WTC11 (cell line): ENCODE data around the gene SNX9.

ENCODE experiments used
- CREB1 ChIP-seq: sonication (generic); formaldehyde crosslinking; IDR thresholded peaks from 2 replicates; pipeline ENCODE4 v1.8.0; 2023; ENCODE audit warnings: mild to moderate bottlenecking, missing genetic modification reagents
- ESRRA ChIP-seq: sonication (generic); formaldehyde crosslinking; IDR thresholded peaks from 2 replicates; pipeline ENCODE4 v1.8.1; 2022; ENCODE audit warnings: mild to moderate bottlenecking, missing genetic modification reagents, borderline replicate concordance
- GABPB1 ChIP-seq: sonication (generic); formaldehyde crosslinking; IDR thresholded peaks from 2 replicates; pipeline ENCODE4 v1.8.1; 2023; ENCODE audit warnings: mild to moderate bottlenecking, missing genetic modification reagents
- NR2C2 ChIP-seq: sonication (generic); formaldehyde crosslinking; IDR thresholded peaks from 2 replicates; pipeline ENCODE4 v1.8.0; 2022; ENCODE audit warnings: mild to moderate bottlenecking, missing genetic modification reagents
- TEAD1 ChIP-seq: sonication (generic); formaldehyde crosslinking; IDR thresholded peaks from 2 replicates; pipeline ENCODE4 v1.8.0; 2022; ENCODE audit warnings: mild to moderate bottlenecking, missing genetic modification reagents
- TF ChIP-seq, protein P1 (sequence below): fragments of 200-600 bp; IDR thresholded peaks from 2 replicates; pipeline ENCODE4 v1.8.0; 2022; ENCODE audit warnings: antibody characterized with exemption
- TF ChIP-seq, protein P2 (sequence below): sonication (generic); formaldehyde crosslinking; IDR thresholded peaks from 2 replicates; pipeline ENCODE4 v1.8.0; 2022; ENCODE audit warnings: missing genetic modification reagents
- TF ChIP-seq, protein P3 (sequence below): sonication (generic); formaldehyde crosslinking; IDR thresholded peaks from 2 replicates; pipeline ENCODE4 v1.8.1; 2022; ENCODE audit warnings: mild to moderate bottlenecking, moderate library complexity, missing genetic modification reagents
- TF ChIP-seq, protein P4 (sequence below): fragments of 250-450 bp; sonication (Bioruptor Pico); IDR thresholded peaks from 2 replicates; pipeline ENCODE4 v1.9.0; 2021; ENCODE audit warnings: mild to moderate bottlenecking

DNA sequence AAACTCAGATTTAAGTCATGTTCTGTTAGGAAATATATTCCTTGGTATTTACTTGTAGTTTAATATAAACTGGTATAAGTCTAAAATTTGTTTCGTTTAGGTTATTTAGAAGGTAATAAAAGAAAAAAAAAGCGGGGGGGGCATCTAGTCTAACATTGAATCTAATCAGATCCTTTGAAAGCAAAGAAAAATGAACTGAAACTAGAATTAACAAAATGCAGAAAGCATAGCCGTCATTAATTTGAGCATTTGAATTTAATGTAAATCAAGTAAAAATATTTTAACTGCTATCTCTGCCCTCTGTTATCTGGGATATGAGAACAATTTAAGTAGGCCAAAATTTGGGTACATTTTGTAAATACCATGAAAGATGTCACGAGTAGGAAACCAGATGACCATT is 54.1 kb downstream of the SNX9 start:
- TF ChIP-seq, protein P1, sequence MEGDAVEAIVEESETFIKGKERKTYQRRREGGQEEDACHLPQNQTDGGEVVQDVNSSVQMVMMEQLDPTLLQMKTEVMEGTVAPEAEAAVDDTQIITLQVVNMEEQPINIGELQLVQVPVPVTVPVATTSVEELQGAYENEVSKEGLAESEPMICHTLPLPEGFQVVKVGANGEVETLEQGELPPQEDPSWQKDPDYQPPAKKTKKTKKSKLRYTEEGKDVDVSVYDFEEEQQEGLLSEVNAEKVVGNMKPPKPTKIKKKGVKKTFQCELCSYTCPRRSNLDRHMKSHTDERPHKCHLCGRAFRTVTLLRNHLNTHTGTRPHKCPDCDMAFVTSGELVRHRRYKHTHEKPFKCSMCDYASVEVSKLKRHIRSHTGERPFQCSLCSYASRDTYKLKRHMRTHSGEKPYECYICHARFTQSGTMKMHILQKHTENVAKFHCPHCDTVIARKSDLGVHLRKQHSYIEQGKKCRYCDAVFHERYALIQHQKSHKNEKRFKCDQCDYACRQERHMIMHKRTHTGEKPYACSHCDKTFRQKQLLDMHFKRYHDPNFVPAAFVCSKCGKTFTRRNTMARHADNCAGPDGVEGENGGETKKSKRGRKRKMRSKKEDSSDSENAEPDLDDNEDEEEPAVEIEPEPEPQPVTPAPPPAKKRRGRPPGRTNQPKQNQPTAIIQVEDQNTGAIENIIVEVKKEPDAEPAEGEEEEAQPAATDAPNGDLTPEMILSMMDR = no peak
- TF ChIP-seq, protein P2, sequence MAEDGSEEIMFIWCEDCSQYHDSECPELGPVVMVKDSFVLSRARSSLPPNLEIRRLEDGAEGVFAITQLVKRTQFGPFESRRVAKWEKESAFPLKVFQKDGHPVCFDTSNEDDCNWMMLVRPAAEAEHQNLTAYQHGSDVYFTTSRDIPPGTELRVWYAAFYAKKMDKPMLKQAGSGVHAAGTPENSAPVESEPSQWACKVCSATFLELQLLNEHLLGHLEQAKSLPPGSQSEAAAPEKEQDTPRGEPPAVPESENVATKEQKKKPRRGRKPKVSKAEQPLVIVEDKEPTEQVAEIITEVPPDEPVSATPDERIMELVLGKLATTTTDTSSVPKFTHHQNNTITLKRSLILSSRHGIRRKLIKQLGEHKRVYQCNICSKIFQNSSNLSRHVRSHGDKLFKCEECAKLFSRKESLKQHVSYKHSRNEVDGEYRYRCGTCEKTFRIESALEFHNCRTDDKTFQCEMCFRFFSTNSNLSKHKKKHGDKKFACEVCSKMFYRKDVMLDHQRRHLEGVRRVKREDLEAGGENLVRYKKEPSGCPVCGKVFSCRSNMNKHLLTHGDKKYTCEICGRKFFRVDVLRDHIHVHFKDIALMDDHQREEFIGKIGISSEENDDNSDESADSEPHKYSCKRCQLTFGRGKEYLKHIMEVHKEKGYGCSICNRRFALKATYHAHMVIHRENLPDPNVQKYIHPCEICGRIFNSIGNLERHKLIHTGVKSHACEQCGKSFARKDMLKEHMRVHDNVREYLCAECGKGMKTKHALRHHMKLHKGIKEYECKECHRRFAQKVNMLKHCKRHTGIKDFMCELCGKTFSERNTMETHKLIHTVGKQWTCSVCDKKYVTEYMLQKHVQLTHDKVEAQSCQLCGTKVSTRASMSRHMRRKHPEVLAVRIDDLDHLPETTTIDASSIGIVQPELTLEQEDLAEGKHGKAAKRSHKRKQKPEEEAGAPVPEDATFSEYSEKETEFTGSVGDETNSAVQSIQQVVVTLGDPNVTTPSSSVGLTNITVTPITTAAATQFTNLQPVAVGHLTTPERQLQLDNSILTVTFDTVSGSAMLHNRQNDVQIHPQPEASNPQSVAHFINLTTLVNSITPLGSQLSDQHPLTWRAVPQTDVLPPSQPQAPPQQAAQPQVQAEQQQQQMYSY (CRISPR knock-in tag) = no peak
- TF ChIP-seq CREB1 (no peak), GABPB1 (CRISPR knock-in tag) (no peak), NR2C2 (CRISPR knock-in tag) (no peak), TEAD1 (no peak), ESRRA (CRISPR knock-in tag) (no peak)
- TF ChIP-seq, protein P3, sequence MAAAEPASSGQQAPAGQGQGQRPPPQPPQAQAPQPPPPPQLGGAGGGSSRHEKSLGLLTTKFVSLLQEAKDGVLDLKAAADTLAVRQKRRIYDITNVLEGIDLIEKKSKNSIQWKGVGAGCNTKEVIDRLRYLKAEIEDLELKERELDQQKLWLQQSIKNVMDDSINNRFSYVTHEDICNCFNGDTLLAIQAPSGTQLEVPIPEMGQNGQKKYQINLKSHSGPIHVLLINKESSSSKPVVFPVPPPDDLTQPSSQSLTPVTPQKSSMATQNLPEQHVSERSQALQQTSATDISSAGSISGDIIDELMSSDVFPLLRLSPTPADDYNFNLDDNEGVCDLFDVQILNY = no peak
- TF ChIP-seq, protein P4, sequence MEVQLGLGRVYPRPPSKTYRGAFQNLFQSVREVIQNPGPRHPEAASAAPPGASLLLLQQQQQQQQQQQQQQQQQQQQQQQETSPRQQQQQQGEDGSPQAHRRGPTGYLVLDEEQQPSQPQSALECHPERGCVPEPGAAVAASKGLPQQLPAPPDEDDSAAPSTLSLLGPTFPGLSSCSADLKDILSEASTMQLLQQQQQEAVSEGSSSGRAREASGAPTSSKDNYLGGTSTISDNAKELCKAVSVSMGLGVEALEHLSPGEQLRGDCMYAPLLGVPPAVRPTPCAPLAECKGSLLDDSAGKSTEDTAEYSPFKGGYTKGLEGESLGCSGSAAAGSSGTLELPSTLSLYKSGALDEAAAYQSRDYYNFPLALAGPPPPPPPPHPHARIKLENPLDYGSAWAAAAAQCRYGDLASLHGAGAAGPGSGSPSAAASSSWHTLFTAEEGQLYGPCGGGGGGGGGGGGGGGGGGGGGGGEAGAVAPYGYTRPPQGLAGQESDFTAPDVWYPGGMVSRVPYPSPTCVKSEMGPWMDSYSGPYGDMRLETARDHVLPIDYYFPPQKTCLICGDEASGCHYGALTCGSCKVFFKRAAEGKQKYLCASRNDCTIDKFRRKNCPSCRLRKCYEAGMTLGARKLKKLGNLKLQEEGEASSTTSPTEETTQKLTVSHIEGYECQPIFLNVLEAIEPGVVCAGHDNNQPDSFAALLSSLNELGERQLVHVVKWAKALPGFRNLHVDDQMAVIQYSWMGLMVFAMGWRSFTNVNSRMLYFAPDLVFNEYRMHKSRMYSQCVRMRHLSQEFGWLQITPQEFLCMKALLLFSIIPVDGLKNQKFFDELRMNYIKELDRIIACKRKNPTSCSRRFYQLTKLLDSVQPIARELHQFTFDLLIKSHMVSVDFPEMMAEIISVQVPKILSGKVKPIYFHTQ (CRISPR knock-in tag) = no peak
